C1 segment of cervical spinal cord (tissue), 14 donors: ENCODE measurements around the gene HERC6.
"Not testable (repeated sequence)": the region's sequence is repeated elsewhere in the genome, so short reads cannot be mapped to it uniquely, and the experiment has no call there.

ENCODE experiments used
- DNase-seq, 14 donors: peaks; one replicate each; lab custom pipeline; 2025; lab: John Stamatoyannopoulos, UW

HERC6 gene

GRCh38 chr4:88390128-88390527, 11.5 kb downstream of the HERC6 start:
- no peak for DNase-seq

- DNase-seq: no peak
Observed at GRCh38 chr4:88391703-88392102, 13.1 kb downstream of the HERC6 start.

DNA sequence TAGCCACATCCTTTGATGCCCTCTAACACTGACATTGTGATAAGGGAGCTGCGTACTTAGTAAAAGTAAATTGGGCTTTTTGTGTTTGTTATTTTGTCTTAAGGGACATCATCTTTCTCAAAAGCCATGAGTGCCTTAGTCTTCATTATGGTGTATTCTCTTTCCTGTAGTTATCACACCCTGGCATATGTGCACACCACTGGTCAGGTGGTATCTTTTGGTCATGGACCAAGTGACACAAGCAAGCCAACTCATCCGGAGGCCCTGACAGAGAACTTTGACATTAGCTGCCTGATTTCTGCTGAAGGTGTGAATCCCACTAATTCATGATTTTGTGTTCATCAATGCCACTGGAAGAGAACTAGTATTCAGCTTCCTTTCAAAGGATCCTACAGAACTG, 18.0 kb downstream of the HERC6 start:
- DNase-seq: no peak

- no peak for DNase-seq
Observed at GRCh38 chr4:88398381-88398780, 19.7 kb downstream of the HERC6 start.

DNA sequence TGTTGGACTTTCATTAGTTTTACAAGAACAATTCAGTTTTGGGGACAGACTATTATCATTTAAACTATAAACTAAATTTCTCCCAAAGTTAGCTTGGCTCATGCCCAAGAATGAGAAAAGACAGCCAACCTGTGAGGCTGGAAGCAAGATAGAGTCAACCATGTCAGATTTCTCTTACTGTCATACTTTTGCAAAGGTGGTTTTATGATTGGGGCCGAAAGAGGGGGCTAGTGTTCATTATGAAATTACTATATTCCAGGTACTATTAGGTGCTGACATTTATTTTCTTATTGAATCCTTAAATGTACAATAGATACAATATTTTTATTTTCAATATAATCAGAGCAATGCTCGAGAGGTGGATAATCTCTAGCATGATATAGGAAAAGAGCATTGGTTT, 30.6 kb downstream of the HERC6 start:
- DNase-seq: no peak

- DNase-seq: no peak
Observed at GRCh38 chr4:88409789-88410188, 31.1 kb downstream of the HERC6 start.

DNA sequence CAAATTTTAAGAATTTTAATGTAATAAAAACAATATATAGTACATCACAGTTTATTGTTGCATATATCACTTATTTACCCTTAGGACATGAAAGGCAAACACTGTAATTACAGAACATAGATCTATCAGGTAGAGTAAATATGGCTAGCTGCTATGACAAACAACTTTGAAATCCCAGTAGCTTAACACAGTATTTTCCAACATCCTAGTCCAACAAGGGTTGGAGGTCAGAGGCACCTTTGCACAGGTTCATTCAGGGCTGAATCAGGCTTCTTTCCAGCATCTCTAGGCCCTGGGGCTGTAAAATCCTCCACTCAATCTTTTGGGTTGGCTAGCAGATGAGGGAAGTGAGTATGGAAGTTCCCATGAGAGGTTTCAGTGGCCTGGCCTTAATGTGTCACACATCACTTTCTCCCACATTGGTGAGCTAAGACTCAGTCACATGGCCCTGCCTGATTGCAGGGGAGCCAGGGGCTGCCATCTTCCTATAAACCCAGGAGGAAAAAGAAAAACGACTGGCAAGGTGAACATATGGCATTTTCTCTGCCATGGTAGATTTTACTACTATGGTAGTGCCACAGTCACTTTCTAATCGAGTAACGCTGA, 32.9 kb downstream of the HERC6 start:
- DNase-seq: no peak

DNA sequence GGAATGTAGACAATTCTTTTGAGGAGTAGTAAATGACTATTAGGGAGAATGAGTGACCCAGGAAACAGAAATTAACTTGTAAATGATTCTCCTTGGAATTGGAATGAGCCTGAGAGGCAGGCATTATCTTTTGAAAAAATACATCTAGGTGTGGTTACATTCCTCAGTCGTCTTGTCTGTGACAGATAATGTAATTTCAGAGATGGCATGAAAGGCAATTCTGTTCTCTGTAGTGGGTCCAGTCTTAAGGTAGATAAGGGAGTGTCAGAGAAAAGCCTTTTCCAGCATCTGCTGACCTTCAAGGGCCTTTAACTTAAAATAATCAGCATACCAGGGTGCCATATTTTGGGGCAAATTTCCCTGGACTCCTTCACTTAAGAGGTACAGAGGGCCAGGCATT, 35.1 kb downstream of the HERC6 start:
- DNase-seq: no peak

GRCh38 chr4:88414755-88415154, 36.1 kb downstream of the HERC6 start:
- no peak for DNase-seq

DNA sequence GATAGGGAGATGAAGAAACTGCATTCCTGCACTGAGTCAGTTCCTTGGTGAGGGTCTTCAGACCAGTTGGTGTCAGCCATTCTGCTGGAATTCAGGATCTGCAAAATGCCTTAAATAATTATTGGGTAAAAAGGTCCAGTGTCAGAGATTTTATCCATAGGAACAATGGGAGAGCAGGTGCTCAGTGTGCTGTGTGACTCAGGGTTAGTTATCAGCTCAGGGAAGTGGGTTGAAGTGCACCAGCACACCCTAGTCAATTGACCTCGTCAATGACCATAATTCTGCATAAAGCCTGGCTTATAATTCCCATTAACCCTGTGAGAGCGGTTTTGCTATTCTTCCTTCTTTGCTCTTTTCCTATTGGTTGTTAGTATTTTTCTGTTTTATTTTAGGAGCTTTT, 37.3 kb downstream of the HERC6 start:
- DNase-seq: no peak

DNA sequence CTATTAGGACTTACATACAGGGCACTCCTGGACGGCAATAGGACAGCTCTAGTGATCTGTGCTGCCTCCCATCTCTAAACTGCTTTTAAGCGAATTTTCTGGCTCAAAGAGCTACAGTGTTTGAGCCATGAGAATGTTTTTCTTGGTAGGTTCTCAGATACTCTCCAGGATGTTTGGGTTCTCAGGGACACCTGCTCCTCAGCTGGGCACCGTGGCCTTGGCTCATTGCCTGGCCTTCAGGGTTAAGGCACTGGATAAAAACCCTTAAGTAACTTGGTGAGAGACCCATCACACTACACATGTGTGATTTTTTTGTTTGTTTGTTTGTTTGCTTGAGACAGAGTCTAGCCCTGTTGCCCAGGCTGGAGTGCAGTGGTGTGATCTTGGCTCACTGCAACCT, 39.8 kb downstream of the HERC6 start:
- DNase-seq: no peak

DNA sequence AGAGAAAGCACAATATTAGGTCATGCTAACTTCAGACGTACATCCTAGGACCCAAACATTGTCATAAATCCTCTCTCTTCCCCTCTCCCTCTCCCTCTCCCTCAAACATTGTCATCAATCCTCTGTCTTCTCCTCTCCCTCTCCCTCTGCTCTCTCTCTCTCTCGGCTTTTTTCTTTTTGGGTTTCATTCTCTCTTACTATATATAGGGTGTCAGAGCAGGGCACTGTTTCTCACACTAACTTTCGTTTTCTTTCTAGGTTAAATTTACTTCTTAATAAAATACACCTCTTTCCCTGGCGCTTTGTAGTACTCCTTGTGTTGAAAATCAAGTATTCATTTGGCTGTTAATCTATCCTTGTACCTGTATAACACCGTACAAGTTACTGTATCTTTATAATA, 41.2 kb downstream of the HERC6 start:
- DNase-seq: no peak

- DNase-seq: no peak
Observed at GRCh38 chr4:88420844-88421243, 42.2 kb downstream of the HERC6 start.

GRCh38 chr4:88422403-88422802, 43.8 kb downstream of the HERC6 start:
- DNase-seq: no peak

DNA sequence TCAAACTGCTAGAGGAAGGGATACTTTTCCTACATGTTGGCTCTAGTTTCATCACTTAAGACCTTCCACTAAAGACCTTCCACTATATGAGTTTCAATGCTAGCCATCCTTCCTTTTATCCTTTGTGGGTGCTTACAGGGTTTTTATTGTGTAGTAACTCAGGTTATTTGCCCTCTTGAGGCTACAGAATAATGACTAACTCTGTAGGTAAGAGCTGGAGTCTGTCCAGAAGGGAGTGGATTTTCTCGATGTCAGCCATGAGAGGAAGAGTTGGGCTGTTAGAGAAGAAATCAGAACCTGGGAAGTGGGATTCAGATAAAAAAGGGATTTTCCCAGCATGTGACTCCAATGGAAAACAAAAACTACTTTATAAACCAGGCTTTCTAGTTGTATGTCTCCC, 50.7 kb downstream of the HERC6 start:
- no peak for DNase-seq

- no peak for DNase-seq
Observed at GRCh38 chr4:88435987-88436693, 57.5 kb downstream of the HERC6 start.

GRCh38 chr4:88437873-88438272, 59.2 kb downstream of the HERC6 start:
- not testable (repeated sequence) for DNase-seq

- DNase-seq: no peak
Observed at GRCh38 chr4:88439161-88439760, 60.6 kb downstream of the HERC6 start.

DNA sequence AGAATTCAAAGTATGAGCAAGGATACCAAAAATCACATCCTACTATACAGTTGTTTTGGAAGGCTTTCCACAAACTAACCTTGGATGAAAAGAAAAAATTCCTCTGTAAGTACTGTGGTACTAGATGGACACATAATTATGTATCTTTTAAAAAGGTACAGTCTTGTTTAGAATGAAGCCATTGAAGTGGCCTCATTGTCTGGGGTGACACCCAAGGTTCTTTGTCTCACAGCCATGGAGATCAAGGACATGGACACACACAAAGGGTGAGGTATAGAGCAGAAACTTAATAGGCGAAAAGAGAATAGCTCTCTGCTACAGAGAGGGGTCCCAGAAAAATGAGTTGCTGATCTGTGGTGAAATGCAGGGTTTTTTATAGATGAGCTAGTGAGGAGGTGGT, 61.5 kb downstream of the HERC6 start:
- no peak for DNase-seq

DNA sequence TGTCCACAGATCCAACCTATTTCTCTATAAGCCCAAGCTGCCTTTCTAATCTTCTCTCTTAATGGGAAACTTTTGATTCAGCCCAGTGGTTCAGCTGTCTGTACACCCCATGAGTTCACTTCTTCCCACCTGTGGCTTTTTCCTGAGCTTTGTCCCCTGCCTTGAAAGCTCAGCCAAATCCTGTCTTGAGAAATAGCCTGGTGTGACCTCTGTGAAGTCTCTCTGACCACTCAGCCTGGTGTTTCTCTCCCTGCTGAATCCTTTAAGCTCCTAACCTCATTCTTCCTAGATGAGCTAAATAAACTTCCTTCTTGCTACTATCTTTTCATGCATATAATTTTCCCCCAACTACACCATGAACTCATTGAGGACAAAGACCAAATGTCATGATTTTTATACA, 63.0 kb downstream of the HERC6 start:
- no peak for DNase-seq

GRCh38 chr4:88442689-88443191, 64.1 kb downstream of the HERC6 start:
- no peak for DNase-seq

GRCh38 chr4:88443486-88443885, 64.8 kb downstream of the HERC6 start:
- no peak for DNase-seq

- no peak for DNase-seq
Observed at GRCh38 chr4:88445252-88445651, 66.6 kb downstream of the HERC6 start.
